Endothelial cell of hepatic sinusoid (primary cell): ENCODE results near the gene C9orf78.
"Not testable (repeated sequence)": the region's sequence is repeated elsewhere in the genome, so short reads cannot be mapped to it uniquely, and the experiment has no call there.

ENCODE experiments used
- in situ Hi-C: cut with HindIII; loops from 2 replicates; pipeline ENCODE4 v1.10.0; 2017; ENCODE audit warnings: low sequenced_read_pairs

The C9orf78 gene

DNA sequence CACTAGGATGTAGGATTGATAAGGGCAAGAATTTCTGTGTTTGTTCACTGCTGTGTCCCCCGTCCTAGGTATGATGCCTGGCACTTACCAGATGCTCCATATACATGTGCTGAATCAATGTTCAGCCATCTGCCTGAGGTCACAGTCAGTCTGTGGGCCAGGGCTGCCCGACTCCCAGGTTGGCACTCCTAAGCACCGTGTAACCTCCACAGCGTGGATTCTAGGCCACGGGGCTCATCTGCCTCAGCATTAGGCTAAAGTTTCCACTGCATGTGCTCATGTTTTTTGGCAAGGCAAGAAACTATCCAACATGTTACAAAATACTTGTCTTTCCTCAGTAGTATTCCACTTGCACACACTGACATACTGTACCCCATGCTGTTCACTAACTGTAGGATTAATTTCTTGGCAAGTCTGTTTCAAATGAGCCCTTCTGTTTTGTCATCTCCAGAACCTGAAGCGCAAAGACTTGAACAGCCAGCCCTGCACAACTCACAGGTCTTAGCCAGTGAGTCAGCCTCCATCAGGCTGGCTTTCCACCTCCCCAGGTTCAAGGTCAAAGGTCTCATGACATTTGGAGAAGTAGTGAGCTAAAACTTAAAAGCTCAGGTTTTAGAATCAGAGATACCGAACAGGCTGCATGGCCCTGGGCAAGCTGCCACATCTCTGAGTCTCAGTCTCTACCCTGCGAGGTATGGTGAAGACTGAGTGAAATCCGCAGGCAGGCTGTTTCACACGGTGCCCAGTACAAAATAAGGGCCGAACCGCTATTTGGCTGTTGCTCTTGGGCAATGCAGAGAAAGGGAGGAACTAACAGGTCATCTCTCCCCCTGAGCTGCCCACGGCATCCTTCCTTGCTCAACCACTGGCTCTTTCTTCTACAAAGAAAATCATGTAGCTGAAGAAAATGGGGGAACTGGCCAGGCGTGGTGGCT, 18.3 kb downstream of the C9orf78 start:
- in situ Hi-C loops = no loop called here

DNA sequence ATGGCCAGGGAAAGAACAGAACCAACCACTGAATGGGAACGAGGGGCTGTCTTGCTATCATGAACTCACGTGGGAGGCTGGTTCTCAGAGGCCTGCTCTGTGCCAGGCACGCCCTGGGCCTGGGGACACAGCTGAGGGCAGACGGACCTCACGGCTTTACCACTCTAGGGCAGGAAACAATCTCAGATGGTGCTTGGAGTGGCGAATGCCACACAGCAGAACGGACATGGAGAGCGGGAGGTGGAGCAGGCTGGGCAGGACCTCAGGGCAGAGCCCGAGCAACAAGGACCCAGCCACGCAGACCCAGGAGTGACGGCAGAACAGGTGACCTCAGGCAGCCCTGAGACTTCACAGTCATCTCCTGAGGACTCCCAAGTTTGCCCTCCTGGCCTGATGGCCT, 19.8 kb downstream of the C9orf78 start:
- in situ Hi-C loops = no loop called here

DNA sequence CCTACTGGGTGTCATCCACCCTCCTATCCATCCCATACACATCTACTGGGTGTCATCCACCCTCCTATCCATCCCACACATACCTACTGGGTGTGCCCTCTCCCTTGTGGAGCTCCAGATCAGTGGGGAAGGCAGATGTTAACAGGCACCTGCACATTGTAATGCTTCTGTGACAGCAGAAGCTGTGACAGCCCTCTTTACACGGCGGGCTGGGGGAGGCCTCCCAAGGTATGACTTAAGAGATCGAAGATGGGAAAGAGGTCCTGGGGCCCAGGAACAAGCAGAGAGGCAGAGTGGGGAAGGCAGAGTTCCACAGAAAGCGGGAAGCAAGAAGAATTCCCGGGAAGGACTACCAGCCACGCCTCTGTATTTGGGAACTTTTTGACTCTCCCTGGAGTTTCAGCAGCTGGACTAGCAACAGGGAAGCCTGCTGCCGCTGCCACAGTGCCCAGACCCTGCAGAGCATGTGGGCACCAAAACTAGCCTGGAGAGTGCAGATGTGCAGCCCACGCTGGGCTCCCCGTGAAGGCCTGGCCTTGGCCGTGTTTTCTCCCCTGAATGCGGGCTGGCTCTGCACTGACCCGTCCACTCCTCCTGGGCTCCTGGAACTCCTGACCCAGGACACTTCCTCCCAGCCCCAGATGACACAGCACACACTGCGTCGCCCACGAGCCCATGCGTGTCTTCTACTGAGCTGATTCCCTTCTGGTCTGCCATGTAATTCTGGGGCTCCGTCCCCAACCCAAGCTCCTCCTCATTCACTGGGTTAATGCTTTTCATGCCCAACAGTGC, 20.4 kb downstream of the C9orf78 start:
- in situ Hi-C loops = no loop called here

- in situ Hi-C loops = no loop called here
Observed at GRCh38 chr9:129813661-129814060, 21.4 kb downstream of the C9orf78 start.

GRCh38 chr9:129812385-129812784, 22.7 kb downstream of the C9orf78 start:
- in situ Hi-C loops = no loop called here

GRCh38 chr9:129811967-129812363, 23.1 kb downstream of the C9orf78 start:
- in situ Hi-C loops = no loop called here

DNA sequence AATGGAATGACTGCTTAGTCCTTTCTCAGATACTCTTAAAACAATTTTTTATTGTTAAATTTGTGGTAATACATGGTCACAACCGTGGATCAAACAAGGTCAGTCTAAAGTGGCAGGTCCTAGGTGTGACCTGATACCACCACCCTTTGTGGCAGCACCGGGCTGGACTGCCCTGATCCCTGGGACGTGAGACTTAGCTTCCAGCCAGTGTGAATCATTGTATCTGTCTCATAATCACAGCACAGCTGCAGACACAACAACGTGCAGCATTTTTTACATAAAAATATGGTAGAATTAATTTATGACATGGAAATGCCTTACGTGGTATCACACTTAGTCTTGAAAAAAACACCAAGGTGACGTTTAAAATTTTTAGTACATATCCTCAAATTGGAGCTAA, 24.3 kb downstream of the C9orf78 start:
- in situ Hi-C loops = no loop called here

DNA sequence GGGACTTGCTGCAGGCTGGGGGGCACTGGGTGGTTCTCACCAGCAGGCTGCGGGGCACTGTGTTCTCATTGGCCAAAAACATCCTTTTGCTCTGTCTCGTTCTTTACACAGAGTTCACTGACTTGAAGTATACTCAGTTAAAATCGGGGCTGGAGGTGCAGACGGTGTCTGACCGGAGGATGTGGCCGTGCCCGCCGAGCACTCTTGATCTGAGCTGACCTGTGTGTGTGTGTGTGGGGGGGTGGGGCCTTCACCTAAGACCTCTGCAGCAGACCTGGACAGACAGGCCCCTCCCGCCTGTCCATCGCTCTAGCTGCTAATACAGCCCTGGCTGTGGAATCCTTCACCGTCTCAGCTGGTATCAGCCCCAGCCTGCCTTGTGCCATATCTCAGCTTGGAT, 25.0 kb downstream of the C9orf78 start:
- in situ Hi-C loops = no loop called here

DNA sequence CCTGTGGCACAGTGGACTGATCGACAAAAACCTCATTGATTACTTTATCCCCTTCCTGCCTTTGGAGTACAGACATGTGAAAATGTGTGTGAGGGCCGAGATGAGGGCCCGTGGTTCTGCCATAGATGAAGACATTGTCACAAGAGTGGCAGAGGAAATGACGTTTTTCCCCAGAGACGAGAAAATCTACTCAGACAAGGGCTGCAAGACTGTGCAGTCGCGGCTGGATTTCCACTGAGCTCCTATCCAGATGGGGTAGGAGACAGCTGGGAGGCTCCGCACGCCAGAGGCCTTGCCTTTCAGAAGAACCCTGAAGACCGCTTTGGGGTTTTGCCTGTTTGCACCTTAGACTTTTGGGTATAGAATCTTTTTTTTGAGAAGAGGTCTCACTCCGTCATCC, 25.7 kb downstream of the C9orf78 start:
- in situ Hi-C loops = no loop called here

- in situ Hi-C loops = no loop called here
Observed at GRCh38 chr9:129806061-129806460, 29.0 kb downstream of the C9orf78 start.

DNA sequence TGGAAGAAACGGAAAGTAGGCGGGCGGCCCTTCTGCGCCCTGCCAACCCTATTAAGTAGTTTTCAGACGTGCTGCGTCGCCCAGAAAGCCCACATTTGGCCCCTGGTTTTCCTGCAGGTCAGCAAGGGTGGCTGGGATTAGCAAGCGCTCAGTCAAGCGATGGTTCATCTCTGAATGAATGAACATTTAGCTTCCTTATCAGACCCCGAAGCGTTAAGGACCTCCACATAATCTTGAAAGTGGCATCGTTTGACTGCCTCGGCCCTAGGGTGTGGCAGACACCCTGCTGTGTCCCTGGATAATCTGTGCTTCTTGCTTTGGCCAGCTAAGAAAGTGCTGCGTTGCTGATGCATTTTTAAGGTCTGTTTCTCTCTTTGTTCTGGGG, 31.4 kb downstream of the C9orf78 start:
- in situ Hi-C loops = no loop called here

DNA sequence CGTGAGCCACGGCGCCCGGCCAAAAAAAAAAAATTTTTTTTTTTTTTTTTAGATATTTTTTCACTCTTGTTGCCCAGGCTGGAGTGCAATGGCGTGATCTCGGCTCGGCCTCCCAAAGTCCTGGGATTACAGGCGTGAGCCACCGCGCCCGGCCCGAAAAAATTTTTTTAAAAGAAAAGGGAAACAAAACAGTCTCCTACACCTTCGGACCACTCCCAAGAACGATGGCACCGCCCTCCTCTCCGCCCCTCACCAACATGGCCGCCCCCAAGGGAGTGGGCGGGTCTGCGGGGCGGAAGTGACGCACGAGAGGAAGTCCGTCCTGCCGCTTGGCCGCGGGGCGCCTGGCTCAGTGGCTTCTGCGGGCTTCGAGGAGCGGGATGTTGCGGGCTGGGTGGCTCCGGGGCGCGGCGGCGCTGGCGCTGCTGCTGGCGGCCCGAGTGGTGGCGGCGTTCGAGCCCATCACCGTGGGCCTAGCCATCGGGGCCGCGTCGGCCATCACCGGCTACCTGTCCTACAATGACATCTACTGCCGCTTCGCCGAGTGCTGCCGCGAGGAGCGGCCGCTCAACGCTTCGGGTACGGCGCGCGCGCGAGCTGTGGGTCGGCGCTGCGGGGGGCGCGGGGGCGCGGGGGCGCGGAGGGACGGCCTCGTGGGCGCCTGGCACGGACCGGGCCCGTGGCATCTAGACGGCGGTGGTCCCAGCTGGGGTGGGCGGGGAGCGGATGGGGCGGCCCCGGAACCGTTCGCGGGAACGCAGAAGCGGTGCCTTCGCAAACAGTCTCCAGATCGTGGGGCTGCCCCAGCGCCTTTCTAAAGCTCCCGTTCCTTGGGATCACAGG, 32.0 kb downstream of the C9orf78 start, which contains the start of gene TOR1B:
TOR1B (plus strand) TSS at position 352 of the 843 bp plus-strand sequence; CDS start at position 381, 29 bp downstream.
- in situ Hi-C loops = no loop called here

- in situ Hi-C loops = no loop called here
Observed at GRCh38 chr9:129801504-129801903, 33.6 kb downstream of the C9orf78 start.

- in situ Hi-C loops = no loop called here
Observed at GRCh38 chr9:129798973-129799372, 36.1 kb downstream of the C9orf78 start.

- in situ Hi-C loops = not testable (repeated sequence)
Observed at GRCh38 chr9:129796029-129796428, 39.0 kb downstream of the C9orf78 start.

- in situ Hi-C loops = no loop called here
Observed at GRCh38 chr9:129794549-129794948, 40.5 kb downstream of the C9orf78 start.

DNA sequence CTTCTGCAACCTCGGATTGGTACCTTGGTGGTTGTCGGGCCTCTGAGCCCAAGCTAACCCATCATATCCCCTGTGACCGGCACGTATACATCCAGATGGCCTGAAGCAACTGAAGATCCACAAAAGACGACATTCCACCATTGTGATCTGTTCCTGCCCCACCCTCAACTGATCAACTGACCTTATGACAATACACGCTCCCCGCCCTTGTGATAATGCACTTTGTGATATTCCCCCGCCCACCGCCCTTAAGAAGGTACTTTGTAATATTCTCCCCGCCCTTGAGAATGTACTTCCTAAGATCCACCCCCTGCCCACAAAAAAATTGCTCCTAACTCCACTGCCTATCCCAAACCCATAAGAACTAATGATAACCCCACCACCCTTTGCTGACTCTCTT, 48.6 kb downstream of the C9orf78 start:
- in situ Hi-C loops = no loop called here

DNA sequence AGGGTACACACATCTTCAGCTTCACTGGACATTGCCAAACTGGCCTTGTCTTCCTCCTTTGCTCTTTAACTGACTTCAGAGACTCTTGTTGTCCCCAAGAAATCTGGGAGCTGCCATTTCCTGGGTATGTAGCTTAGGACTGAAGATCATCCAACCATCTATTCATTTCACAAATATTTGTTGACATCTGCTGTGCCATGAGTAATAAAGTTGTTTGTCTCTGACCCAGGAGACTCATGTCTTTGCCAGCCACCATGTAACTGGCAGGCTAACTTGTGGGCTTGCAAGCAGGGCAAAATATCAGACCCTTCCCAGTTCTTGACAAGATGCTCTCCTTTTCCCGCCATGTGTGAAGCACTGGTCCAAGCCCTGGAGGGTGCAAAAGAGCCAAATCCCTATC, 49.2 kb downstream of the C9orf78 start:
- in situ Hi-C loops = no loop called here

DNA sequence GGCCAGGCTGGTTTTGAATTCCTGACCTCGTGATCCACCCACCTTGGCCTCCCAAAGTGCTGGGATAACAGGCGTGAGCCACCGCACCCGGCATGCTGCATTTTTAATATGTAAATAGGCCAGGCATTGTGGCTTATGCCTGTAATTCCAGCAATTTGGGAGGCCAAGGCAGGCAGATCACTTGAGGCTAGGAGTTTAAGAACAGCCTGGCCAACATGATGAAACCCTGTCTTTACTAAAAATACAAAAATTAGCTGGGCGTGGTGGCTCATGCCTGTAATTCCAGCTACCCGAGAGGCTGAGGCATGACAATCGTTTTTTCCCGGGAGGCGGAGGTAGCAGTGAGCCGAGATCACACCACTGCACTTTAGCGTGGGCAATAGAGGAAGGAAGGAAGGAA, 50.1 kb downstream of the C9orf78 start:
- in situ Hi-C loops = not testable (repeated sequence)

GRCh38 chr9:129783516-129784361, 51.3 kb downstream of the C9orf78 start:
- in situ Hi-C loops = no loop called here
